DOHH2 (cell line): Measurements from ENCODE around the gene EPAS1.

Experiments
- H3F3A ChIP-seq: fragments of 200-600 bp; sonication (generic), shearing (Covaris generic); 2 replicates; pipeline ENCODE4 v1.6.0; 2016; ENCODE audit warnings: antibody characterized with exemption, mild to moderate bottlenecking; ENCODE audit not compliant: control insufficient read depth, insufficient read depth
- H3K27ac ChIP-seq: fragments of 200-600 bp; sonication (generic); 2 replicates; pipeline ENCODE4 v1.5.1; 2014; ENCODE audit warnings: low read depth, mild to moderate bottlenecking, low read length, moderate library complexity
- H3K27me3 ChIP-seq: fragments of 200-600 bp; sonication (generic); 2 replicates; pipeline ENCODE4 v1.6.1; 2014; ENCODE audit warnings: mild to moderate bottlenecking, low read length, mixed read lengths; ENCODE audit not compliant: control insufficient read depth
- H3K36me3 ChIP-seq: fragments of 200-600 bp; sonication (generic); 2 replicates; pipeline ENCODE4 v1.6.1; 2014; ENCODE audit warnings: mild to moderate bottlenecking, low read length, moderate library complexity, mixed read lengths; ENCODE audit not compliant: control insufficient read depth
- H3K4me1 ChIP-seq: fragments of 200-600 bp; sonication (generic); 2 replicates; pipeline ENCODE4 v1.6.1; 2014; ENCODE audit warnings: mild to moderate bottlenecking, low read length, mixed read lengths; ENCODE audit not compliant: control insufficient read depth
- H3K4me2 ChIP-seq: fragments of 200-600 bp; sonication (generic); 2 replicates; pipeline ENCODE4 v1.6.0; 2014; ENCODE audit warnings: mild to moderate bottlenecking, low read length, moderate library complexity
- H3K4me3 ChIP-seq: fragments of 200-600 bp; sonication (generic); 2 replicates; pipeline ENCODE4 v1.5.1; 2014; ENCODE audit warnings: mild to moderate bottlenecking, low read length, mixed read lengths
- H3K79me2 ChIP-seq: fragments of 200-600 bp; sonication (generic); 2 replicates; pipeline ENCODE4 v1.6.1; 2014; ENCODE audit warnings: mild to moderate bottlenecking, low read length, mixed read lengths; ENCODE audit not compliant: control insufficient read depth
- H3K9me2 ChIP-seq: fragments of 200-600 bp; sonication (generic); replicated peaks from 2 replicates; pipeline ENCODE4 v1.6.1; 2014; ENCODE audit warnings: mild to moderate bottlenecking, low read length, mixed read lengths; ENCODE audit not compliant: control insufficient read depth
- H3K9me3 ChIP-seq: fragments of 200-600 bp; sonication (generic); 2 replicates; pipeline ENCODE4 v1.6.1; 2014; ENCODE audit warnings: antibody characterized with exemption, low read length, mixed read lengths; ENCODE audit not compliant: control insufficient read depth, insufficient read depth
- H4K20me1 ChIP-seq: fragments of 200-600 bp; sonication (generic); 2 replicates; pipeline ENCODE4 v1.6.0; 2014; ENCODE audit warnings: low read depth, mild to moderate bottlenecking, antibody characterized with exemption, low read length, moderate library complexity; ENCODE audit not compliant: control insufficient read depth, insufficient read depth
- EZH2phosphoT487 ChIP-seq: fragments of 200-600 bp; sonication (generic); IDR thresholded peaks from 2 replicates; pipeline ENCODE4 v1.6.1; 2017; ENCODE audit warnings: borderline replicate concordance, mild to moderate bottlenecking, antibody characterized with exemption, low read length, moderate library complexity, mixed read lengths
- TF ChIP-seq, protein P1 (sequence below): fragments of 200-600 bp; sonication (generic); IDR thresholded peaks from one replicate; pipeline ENCODE4 v1.5.1; 2014; ENCODE audit warnings: antibody characterized with exemption, mild to moderate bottlenecking, low read depth, low read length; ENCODE audit not compliant: poor library complexity, severe bottlenecking

Gene EPAS1

DNA sequence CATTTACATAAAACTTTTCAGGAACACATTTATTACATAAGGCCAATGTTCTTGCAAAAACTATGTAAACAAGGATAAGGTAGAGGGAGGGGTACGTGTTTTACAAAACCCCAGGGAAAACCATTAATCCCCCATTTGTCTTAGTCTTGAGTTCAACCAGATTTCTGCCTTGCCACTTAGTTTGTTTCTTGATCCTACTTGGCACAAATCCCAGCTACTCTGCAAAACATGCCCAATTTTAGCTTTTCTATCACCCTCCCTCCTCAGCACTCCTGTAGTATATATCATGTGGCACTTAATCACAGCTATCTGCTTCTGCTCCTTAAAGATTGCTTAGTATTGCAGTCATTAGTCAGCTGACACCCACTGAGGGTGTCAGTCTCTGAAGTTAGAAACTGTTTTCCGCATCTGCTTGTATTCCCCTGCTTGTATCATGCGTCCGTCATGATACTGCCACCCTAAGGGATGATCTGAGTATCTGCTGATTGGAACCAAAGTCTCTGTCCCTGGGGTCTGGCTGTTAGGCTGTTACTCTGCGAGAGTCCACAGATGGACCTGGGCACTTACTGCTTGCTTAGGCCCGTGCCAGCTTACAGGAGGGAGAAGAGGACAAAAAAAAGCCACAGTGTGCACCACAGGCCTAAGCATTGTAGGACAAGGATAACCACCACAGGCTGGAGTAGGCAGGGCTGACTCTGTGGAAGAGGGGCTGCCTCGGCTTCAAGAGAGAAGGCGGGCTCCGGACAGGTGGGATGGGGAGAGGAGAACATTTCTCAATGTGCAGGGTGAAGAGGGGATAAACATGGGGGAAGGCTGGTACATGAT is 82.2 kb downstream of the EPAS1 start:
- Histone ChIP-seq H4K20me1 (no peaks in the 10 kb centered on the region), H3K36me3 (no peaks in the 10 kb centered on the region), H3K27ac (no peak overlapping the region), H3K4me2 (no peak overlapping the region), H3F3A (no peaks in the 10 kb centered on the region), H3K4me1 (no peaks in the 10 kb centered on the region), H3K27me3 (0 out of 2 replicates have a peak, but pooled peaks cover 2% of the 10 kb centered on the region), H3K9me3 (no peaks in the 10 kb centered on the region), H3K79me2 (no peaks in the 10 kb centered on the region), H3K9me2 (no peaks in the 10 kb centered on the region), H3K4me3 (no peak overlapping the region)
- TF ChIP-seq EZH2phosphoT487, result no peak
- TF ChIP-seq, protein P1, sequence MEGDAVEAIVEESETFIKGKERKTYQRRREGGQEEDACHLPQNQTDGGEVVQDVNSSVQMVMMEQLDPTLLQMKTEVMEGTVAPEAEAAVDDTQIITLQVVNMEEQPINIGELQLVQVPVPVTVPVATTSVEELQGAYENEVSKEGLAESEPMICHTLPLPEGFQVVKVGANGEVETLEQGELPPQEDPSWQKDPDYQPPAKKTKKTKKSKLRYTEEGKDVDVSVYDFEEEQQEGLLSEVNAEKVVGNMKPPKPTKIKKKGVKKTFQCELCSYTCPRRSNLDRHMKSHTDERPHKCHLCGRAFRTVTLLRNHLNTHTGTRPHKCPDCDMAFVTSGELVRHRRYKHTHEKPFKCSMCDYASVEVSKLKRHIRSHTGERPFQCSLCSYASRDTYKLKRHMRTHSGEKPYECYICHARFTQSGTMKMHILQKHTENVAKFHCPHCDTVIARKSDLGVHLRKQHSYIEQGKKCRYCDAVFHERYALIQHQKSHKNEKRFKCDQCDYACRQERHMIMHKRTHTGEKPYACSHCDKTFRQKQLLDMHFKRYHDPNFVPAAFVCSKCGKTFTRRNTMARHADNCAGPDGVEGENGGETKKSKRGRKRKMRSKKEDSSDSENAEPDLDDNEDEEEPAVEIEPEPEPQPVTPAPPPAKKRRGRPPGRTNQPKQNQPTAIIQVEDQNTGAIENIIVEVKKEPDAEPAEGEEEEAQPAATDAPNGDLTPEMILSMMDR, result no peak

DNA sequence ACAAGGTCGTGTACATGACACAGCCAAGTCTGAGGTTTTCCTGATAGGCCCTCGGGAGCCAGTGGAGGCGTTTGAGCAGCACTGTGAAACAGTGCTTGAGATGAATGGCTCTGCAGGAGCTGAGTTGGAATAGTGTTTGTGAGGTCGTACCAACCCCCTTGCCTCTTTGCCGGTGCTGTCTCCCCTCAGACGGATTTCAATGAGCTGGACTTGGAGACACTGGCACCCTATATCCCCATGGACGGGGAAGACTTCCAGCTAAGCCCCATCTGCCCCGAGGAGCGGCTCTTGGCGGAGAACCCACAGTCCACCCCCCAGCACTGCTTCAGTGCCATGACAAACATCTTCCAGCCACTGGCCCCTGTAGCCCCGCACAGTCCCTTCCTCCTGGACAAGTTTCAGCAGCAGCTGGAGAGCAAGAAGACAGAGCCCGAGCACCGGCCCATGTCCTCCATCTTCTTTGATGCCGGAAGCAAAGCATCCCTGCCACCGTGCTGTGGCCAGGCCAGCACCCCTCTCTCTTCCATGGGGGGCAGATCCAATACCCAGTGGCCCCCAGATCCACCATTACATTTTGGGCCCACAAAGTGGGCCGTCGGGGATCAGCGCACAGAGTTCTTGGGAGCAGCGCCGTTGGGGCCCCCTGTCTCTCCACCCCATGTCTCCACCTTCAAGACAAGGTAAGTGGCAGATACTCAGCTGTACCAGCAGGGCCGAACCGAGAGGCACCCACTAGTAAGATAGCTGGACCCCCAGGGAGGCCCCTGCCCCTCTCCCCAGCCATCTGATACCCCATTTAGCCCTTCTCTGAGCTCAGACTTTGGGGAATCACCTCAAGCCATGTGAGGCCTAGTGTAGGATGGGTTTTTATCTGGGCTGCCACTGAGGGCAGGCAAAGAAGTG is 83.1 kb downstream of the EPAS1 start:
- Histone ChIP-seq H3F3A (no peaks in the 10 kb centered on the region), H3K4me2 (no peak overlapping the region), H3K27me3 (0 out of 2 replicates have a peak, but pooled peaks cover 2% of the 10 kb centered on the region), H3K79me2 (no peaks in the 10 kb centered on the region), H3K36me3 (no peaks in the 10 kb centered on the region), H3K27ac (no peak overlapping the region), H3K4me3 (no peak overlapping the region), H3K4me1 (no peaks in the 10 kb centered on the region), H4K20me1 (no peaks in the 10 kb centered on the region), H3K9me3 (no peaks in the 10 kb centered on the region), H3K9me2 (no peaks in the 10 kb centered on the region)
- TF ChIP-seq EZH2phosphoT487, result no peak
- TF ChIP-seq, protein P1, result no peak

GRCh38 chr2:46381263-46381849 is 84.1 kb downstream of the EPAS1 start:
- Histone ChIP-seq H3K27me3 (0 out of 2 replicates have a peak, but pooled peaks cover 2% of the 10 kb centered on the region), H4K20me1 (no peaks in the 10 kb centered on the region), H3K9me3 (no peaks in the 10 kb centered on the region), H3K9me2 (no peaks in the 10 kb centered on the region), H3K27ac (no peak overlapping the region), H3F3A (no peaks in the 10 kb centered on the region), H3K4me1 (no peaks in the 10 kb centered on the region), H3K36me3 (no peaks in the 10 kb centered on the region), H3K4me3 (no peak overlapping the region), H3K4me2 (no peak overlapping the region), H3K79me2 (no peaks in the 10 kb centered on the region)
- no peak for TF ChIP-seq EZH2phosphoT487
